Measurements from ENCODE around the gene KLHL17. TPM values are rescaled to one million over a fixed set of nuclear protein-coding genes. Genes with fewer than 3 reads are reported as not detected.

KLHL17 gene
- total RNA-seq, 1 experiment from 2014 or later, result 41.4 TPM

- no peak overlapping the region for H3K4me3 Mint-ChIP-seq
- Histone ChIP-seq H3K18ac (ENCODE audit: insufficient read length, low read depth, low read length) (no peak overlapping the region), H2BK5ac (ENCODE audit: insufficient read length, low read length) (no peak overlapping the region), H3K56ac (ENCODE audit: insufficient read length, low read depth, low read length) (no peak overlapping the region), H2BK12ac (ENCODE audit: insufficient read length, low read depth, low read length) (no peak overlapping the region), H3T11ph (ENCODE audit: low read length) (no peak overlapping the region), H4K91ac (ENCODE audit: insufficient read length, low read depth, low read length) (no peak overlapping the region), H3K27ac (ENCODE audit: insufficient read length, low read depth, low read length) (no peak overlapping the region), H4K8ac (replicated peaks; ENCODE audit: insufficient read length, low read depth, low read length) (no peak overlapping the region), H3K4me2 (ENCODE audit: insufficient read depth, insufficient read length, low read length) (no peak overlapping the region), H3K4me1 (ENCODE audit: insufficient read depth, low read length) (no peaks in the 10 kb centered on the region), H3K79me1 (ENCODE audit: insufficient read depth, low read depth, low read length, poor library complexity, severe bottlenecking) (no peaks in the 10 kb centered on the region), H3K79me2 (ENCODE audit: insufficient read depth, low read length) (no peaks in the 10 kb centered on the region), H2BK15ac (ENCODE audit: low read depth, low read length) (no peak overlapping the region), H2AK5ac (ENCODE audit: insufficient read length, low read length) (no peak overlapping the region), H3K4ac (ENCODE audit: low read depth, low read length) (no peak overlapping the region), H4K20me1 (ENCODE audit: control insufficient read depth, insufficient read depth, insufficient read length) (no peaks in the 10 kb centered on the region), H3K9me3 (ENCODE audit: control insufficient read depth, low read depth, low read length) (no peaks in the 10 kb centered on the region), H3K23ac (ENCODE audit: insufficient read length, low read depth, low read length) (no peak overlapping the region), H3K27me3 (ENCODE audit: insufficient read depth, low read length) (peaks cover 11% of the 10 kb centered on the region; the same call in 1 of the 2 replicates), H2BK120ac (ENCODE audit: low read depth, low read length, poor library complexity, severe bottlenecking) (no peak overlapping the region), H2BK20ac (ENCODE audit: low read depth, low read length, poor library complexity, severe bottlenecking) (no peak overlapping the region), H2AFZ (ENCODE audit: low read length) (no peak overlapping the region), H3K23me2 (ENCODE audit: insufficient read length, low read depth, low read length, poor library complexity, severe bottlenecking) (peaks cover 12% of the 10 kb centered on the region), H3K9ac (ENCODE audit: extremely low read depth, insufficient read length, low read length) (no peak overlapping the region), H3K14ac (ENCODE audit: insufficient read depth, low read length) (no peak overlapping the region), H4K5ac (ENCODE audit: insufficient read length, low read depth, low read length) (no peak overlapping the region)
- no CpG with 5 or more reads among the region's 26 CpGs for WGBS (ENCODE audit: extremely low coverage, insufficient read length, low lambda C conversion rate)
- H3K36me3 Mint-ChIP-seq (ENCODE audit: insufficient read depth in 1 of 3, low read depth in 3 of 3), result peaks cover 0 to 26% (median 24%) of the 10 kb centered on the region in 3 experiments; a peak in 6 of 7 replicates
- TF ChIP-seq CTCF (conservative IDR thresholded peaks at IDR 0.05), result no peak
- no peak overlapping the region for H3K27ac Mint-ChIP-seq
- peaks cover 47% of the 10 kb centered on the region for H3K27me3 Mint-ChIP-seq (ENCODE audit: low read depth)
- peaks cover 3 to 4% of the 10 kb centered on the region in 2 experiments; a peak in 3 of 5 replicates for H3K9me3 Mint-ChIP-seq
- peaks cover 0 to 3% of the 10 kb centered on the region in 2 experiments; a peak in 1 of 4 replicates for H3K4me1 Mint-ChIP-seq
- no peak for DNase-seq
Observed at GRCh38 chr1:965526-966134, 5.2 kb downstream of the KLHL17 start.

Data from H9 (cell line).